Bronchial epithelial cell (primary cell): ENCODE measurements around the gene KRT86. TPM values are rescaled to one million over a fixed set of nuclear protein-coding genes. Genes with fewer than 3 reads are reported as not detected.

ENCODE experiments used
- DNase-seq: peaks from one replicate; pipeline ENCODE4 v3.0.0-alpha.2; 2010; ENCODE audit warnings: low read depth
- FAIRE-seq: peaks from 2 replicates; lab custom pipeline; 2011; peaks lifted over from hg19 to GRCh38; lab: Jason Lieb, UNC
- H3K27me3 ChIP-seq: 2 replicates; pipeline ENCODE4 v1.5.1; 2011; ENCODE audit warnings: low read length; ENCODE audit not compliant: control insufficient read depth, insufficient read depth
- H3K36me3 ChIP-seq: 2 replicates; pipeline ENCODE4 v1.5.1; 2011; ENCODE audit warnings: low read length; ENCODE audit not compliant: control insufficient read depth, insufficient read depth
- H3K4me3 ChIP-seq: 2 replicates; pipeline ENCODE4 v1.5.1; 2011; ENCODE audit warnings: mild to moderate bottlenecking, low read depth, low read length, control low read depth
- CTCF ChIP-seq: IDR thresholded peaks from 2 replicates; pipeline ENCODE4 v1.5.1; 2011; ENCODE audit warnings: mild to moderate bottlenecking, moderate library complexity, low read length, control low read depth, inconsistent platforms; ENCODE audit not compliant: insufficient read depth, severe bottlenecking
- total RNA-seq: library from RNA; depleted of rRNA; stranded (reverse); fragments of >200 nt; gene quantifications from 2 replicates; pipeline ENCODE4 v1.2.1, GENCODE V29; 2014

Gene KRT86
- total RNA-seq, 1 donor from 2014 or later, result 0.26 TPM

- Histone ChIP-seq H3K36me3 (no peaks in the 10 kb centered on the region), H3K27me3 (peaks cover 2% of the 10 kb centered on the region), H3K4me3 (no peak overlapping the region)
- FAIRE-seq, result no peak
- DNase-seq, result no peak
- no peak for TF ChIP-seq CTCF
Observed at GRCh38 chr12:52347016-52347415, 72.6 kb downstream of the KRT86 start.

- FAIRE-seq (peak; percentile 64), DNase-seq (no peak)
- peaks cover 2% of the 10 kb centered on the region for H3K27me3 ChIP-seq
- H3K36me3 ChIP-seq, result no peaks in the 10 kb centered on the region
- TF ChIP-seq CTCF, result no peak
- H3K4me3 ChIP-seq, result no peak overlapping the region
Observed at GRCh38 chr12:52347551-52348510, 73.4 kb downstream of the KRT86 start.

GRCh38 chr12:52349196-52349595 is 74.8 kb downstream of the KRT86 start:
- Histone ChIP-seq H3K27me3 (peaks cover 4% of the 10 kb centered on the region), H3K36me3 (no peaks in the 10 kb centered on the region), H3K4me3 (no peak overlapping the region)
- peak; percentile 73 for DNase-seq
- no peak for TF ChIP-seq CTCF
- no peak for FAIRE-seq

GRCh38 chr12:52350021-52350620 is 75.7 kb downstream of the KRT86 start:
- Histone ChIP-seq H3K27me3 (peaks cover 4% of the 10 kb centered on the region), H3K4me3 (no peak overlapping the region), H3K36me3 (no peaks in the 10 kb centered on the region)
- no peak for DNase-seq
- no peak for FAIRE-seq
- TF ChIP-seq CTCF, result no peak

- Histone ChIP-seq H3K27me3 (peaks cover 4% of the 10 kb centered on the region), H3K36me3 (no peaks in the 10 kb centered on the region), H3K4me3 (no peak overlapping the region)
- FAIRE-seq, result no peak
- no peak for TF ChIP-seq CTCF
- no peak for DNase-seq
Observed at GRCh38 chr12:52350786-52351185, 76.3 kb downstream of the KRT86 start.
